Peyer's patch (tissue), 4 donors: ENCODE results near the gene KRTAP5-5. TPM values are rescaled to one million over a fixed set of nuclear protein-coding genes. Genes with fewer than 3 reads are reported as not detected.
"Not testable (repeated sequence)": the region's sequence is repeated elsewhere in the genome, so short reads cannot be mapped to it uniquely, and the experiment has no call there.

ENCODE experiments used
- DNase-seq, 3 donors: peaks; one replicate each; pipeline ENCODE4 v3.0.0-alpha.2; 2017 to 2019
- H3K27ac ChIP-seq, 4 donors: fragments of 200-600 bp; sonication (generic); one replicate each; pipeline ENCODE4 v1.5.1; 2016 to 2019
- H3K27me3 ChIP-seq, 2 donors: fragments of 200-600 bp; sonication (generic); one replicate each; pipeline ENCODE4 v1.5.1; 2019
- H3K36me3 ChIP-seq, 3 donors: fragments of 200-600 bp; sonication (generic); one replicate each; pipeline ENCODE4 v1.5.1; 2016 to 2019
- H3K4me1 ChIP-seq, 4 donors: fragments of 200-600 bp; sonication (generic); one replicate each; pipeline ENCODE4 v1.5.1; 2016 to 2019
- H3K4me3 ChIP-seq, 4 donors: fragments of 200-600 bp; sonication (generic); 1 replicate in 3 of 4; 2 replicates in 1 of 4; pipeline ENCODE4 v1.5.1; 2016 to 2019; ENCODE audit warnings: mild to moderate bottlenecking in 1 of 4
- H3K9me3 ChIP-seq, 4 donors: fragments of 200-600 bp; sonication (generic); one replicate each; pipeline ENCODE4 v1.5.1; 2016 to 2019; ENCODE audit warnings: mild to moderate bottlenecking in 1 of 4
- POLR2A ChIP-seq, 2 donors: fragments of 450-650 bp; IDR thresholded peaks; one replicate each; pipeline ENCODE4 v1.5.1; 2017; ENCODE audit warnings: antibody characterized with exemption in 2 of 2, mild to moderate bottlenecking in 2 of 2, moderate library complexity in 2 of 2
- total RNA-seq, 4 donors: library from RNA; depleted of rRNA; stranded (reverse); fragments of >200 nt; gene quantifications; one replicate each; pipeline ENCODE4 v1.1.0, GENCODE V29; 2016
- TF ChIP-seq, protein P1 (sequence below), 6 experiments: fragments of 450-650 bp in 4 of 6; fragments of 200-600 bp in 2 of 6; sonication (generic) in 1 of 6; IDR thresholded peaks; one replicate each; pipeline ENCODE4 v1.5.1; 2017 to 2019; ENCODE audit warnings: antibody characterized with exemption in 6 of 6, mild to moderate bottlenecking in 3 of 6, moderate library complexity in 1 of 6

The KRTAP5-5 gene
- total RNA-seq, 4 donors from 2014 or later, result not detected

DNA sequence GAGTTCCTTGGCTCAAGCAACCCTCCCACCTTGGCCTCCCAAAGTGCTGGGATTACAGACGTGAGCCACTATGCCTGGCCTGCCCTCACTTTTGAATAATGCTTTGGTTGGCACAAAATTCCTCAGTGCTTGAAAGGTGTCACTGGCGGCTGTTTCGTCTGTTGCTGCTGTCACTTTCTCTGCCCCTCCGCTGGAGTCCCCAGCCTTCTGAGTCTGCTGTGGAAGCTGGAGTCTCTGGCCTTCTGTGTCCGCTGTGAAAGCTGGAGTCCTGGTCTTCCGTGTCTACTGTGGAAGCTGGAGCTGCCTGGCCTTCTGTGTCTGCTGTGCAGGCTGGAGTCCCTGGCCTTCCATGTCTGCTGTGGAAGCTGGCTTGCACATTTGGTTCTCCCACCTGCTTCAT lies 39.6 kb upstream of the KRTAP5-5 start:
- no peak for TF ChIP-seq POLR2A (IDR thresholded peaks at IDR 0.05)
- TF ChIP-seq, protein P1, sequence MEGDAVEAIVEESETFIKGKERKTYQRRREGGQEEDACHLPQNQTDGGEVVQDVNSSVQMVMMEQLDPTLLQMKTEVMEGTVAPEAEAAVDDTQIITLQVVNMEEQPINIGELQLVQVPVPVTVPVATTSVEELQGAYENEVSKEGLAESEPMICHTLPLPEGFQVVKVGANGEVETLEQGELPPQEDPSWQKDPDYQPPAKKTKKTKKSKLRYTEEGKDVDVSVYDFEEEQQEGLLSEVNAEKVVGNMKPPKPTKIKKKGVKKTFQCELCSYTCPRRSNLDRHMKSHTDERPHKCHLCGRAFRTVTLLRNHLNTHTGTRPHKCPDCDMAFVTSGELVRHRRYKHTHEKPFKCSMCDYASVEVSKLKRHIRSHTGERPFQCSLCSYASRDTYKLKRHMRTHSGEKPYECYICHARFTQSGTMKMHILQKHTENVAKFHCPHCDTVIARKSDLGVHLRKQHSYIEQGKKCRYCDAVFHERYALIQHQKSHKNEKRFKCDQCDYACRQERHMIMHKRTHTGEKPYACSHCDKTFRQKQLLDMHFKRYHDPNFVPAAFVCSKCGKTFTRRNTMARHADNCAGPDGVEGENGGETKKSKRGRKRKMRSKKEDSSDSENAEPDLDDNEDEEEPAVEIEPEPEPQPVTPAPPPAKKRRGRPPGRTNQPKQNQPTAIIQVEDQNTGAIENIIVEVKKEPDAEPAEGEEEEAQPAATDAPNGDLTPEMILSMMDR (IDR thresholded peaks at IDR 0.05), result no peak
- no peak overlapping the region for H3K4me3 ChIP-seq
- no peaks in the 10 kb centered on the region for H3K4me1 ChIP-seq
- no peaks in the 10 kb centered on the region for H3K36me3 ChIP-seq
- no peaks in the 10 kb centered on the region for H3K9me3 ChIP-seq
- DNase-seq, result no peak
- H3K27me3 ChIP-seq, result no peaks in the 10 kb centered on the region
- H3K27ac ChIP-seq, result no peak overlapping the region

DNA sequence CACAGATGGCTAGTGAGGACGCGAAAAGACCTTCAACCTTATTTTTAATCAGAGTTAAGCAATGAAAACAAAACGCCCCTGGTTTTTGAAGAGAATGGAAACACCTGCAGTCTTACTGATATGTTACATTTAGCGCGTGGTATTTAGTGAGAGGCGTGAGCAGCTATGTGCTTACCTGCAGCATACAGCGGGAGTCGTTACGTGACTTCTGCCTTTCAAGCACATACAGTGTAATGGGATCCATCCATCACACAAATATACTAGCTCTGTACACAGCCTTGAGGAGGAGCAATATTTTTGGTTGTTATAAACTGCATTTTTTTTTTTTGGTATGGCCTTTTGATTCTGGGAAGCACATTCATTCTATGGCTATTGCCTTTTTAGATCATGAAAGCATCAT lies 36.9 kb upstream of the KRTAP5-5 start:
- TF ChIP-seq POLR2A (IDR thresholded peaks at IDR 0.05), result no peak
- TF ChIP-seq, protein P1 (IDR thresholded peaks at IDR 0.05), result no peak
- Histone ChIP-seq H3K4me3 (no peak overlapping the region), H3K9me3 (no peaks in the 10 kb centered on the region), H3K27ac (no peak overlapping the region), H3K36me3 (no peaks in the 10 kb centered on the region), H3K4me1 (peaks cover 0 to 3% (median 0%) of the 10 kb centered on the region in 4 donors), H3K27me3 (no peaks in the 10 kb centered on the region)
- no peak for DNase-seq

DNA sequence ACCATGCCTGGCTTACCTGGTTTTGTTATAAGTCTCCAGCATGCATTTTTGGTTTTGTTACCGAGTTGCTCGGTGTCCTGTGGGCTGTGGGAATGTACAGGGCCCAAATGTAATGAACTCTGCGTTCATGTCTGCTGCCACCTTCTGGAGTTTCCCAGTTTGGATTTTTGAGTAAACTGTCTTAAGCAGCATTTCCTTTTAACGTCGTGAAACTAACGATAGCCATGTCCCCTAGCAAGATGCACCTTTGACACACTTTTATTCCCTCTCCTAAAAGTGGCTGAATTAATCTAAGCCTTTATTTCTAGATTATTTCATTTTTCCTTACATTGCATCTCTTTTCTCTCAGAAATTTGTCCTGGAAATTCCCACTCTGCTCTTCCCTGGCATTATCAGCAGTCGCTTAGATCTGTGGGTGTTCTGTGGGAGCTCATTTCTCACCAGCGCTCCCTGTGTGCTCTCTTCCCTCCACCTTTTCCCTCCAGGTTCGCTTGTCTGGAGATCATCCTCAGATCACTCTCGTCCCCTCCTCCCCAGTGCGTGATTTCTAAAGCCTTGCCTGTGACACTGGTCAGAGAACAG lies 33.5 kb upstream of the KRTAP5-5 start:
- DNase-seq, H3K27me3 ChIP-seq, H3K9me3 ChIP-seq, H3K4me1 ChIP-seq, H3K4me3 ChIP-seq, H3K36me3 ChIP-seq: not testable (repeated sequence)
- peak overlapping the region in 3 of 4 donors; percentile 28 to 57 (median 51) for H3K27ac ChIP-seq
- peak in 1 of 2 donors; percentile 33 for TF ChIP-seq POLR2A (IDR thresholded peaks at IDR 0.05)
- TF ChIP-seq, protein P1 (IDR thresholded peaks at IDR 0.05), result peak in 1 of 6 experiments; percentile 1

DNA sequence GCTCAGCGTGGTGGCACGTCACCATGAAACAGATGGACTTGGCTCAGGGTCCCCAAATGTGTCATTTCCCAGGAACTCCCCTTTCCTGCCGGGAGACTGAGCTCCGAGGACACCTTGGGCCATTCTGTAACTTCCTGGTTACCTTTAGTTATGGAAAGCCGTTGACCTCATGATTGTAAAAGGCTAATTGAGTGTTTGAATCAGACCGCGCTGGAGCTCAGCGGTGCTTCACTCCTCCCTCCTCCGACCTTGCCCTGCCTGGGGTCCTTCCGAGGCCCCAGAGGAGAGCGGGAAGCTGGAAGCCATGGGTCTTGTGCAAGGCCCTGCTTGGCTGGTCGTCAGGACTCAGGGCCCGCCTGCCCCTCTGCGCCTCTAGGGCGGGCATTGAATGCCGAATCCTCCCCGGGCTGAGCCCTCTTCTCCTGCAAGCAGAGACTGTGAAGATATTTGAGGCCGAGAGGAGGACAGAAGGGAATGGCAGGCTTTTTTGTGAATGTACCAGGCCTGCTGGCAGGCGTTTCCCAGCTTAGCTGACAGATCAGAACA lies 32.9 kb upstream of the KRTAP5-5 start:
- peak in 2 of 3 donors; percentile 72 to 75 for DNase-seq
- H3K4me1 ChIP-seq, H3K27me3 ChIP-seq, H3K4me3 ChIP-seq, H3K36me3 ChIP-seq, H3K9me3 ChIP-seq: not testable (repeated sequence)
- H3K27ac ChIP-seq, result peak overlapping the region in 2 of 4 donors; percentile 51 to 57

DNA sequence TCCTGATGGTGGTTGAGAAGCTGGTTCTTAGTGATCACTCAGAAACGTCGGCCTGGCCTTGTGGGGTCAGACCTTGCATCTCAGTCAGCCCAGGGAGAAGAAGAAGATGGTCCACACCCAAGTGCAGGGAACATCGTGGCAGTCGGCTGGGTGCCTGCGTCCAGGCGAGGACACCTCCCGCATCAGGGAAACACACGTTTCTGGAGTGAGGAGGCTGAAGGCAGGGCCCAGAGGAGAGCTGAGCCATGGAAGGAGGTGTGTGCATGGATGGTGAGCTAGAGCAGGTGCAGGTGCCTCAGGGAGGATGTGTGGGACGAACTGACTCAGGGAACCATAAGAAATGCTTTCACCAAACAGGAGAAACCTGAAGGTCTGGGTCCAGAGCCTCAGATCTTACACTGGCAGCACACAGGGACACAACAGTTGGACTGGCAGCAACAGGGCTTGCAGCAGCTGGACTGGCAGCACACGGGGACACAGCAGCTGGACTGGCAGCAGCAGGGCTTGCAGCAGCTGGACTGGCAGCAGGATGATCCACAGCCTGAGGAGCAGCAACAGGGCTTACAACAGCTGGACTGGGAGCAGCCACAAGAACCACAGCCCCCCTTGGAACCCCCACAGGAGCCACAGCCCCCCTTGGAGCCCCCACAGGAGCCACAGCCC lies 32.1 kb upstream of the KRTAP5-5 start:
- peaks cover 0 to 3% (median 0%) of the 10 kb centered on the region in 4 donors for H3K4me1 ChIP-seq
- no peak for TF ChIP-seq POLR2A (IDR thresholded peaks at IDR 0.05)
- TF ChIP-seq, protein P1 (IDR thresholded peaks at IDR 0.05), result no peak
- no peaks in the 10 kb centered on the region for H3K9me3 ChIP-seq
- no peak for DNase-seq
- H3K4me3 ChIP-seq, result no peak overlapping the region
- H3K36me3 ChIP-seq, result no peaks in the 10 kb centered on the region
- no peaks in the 10 kb centered on the region for H3K27me3 ChIP-seq
- H3K27ac ChIP-seq, result no peak overlapping the region

DNA sequence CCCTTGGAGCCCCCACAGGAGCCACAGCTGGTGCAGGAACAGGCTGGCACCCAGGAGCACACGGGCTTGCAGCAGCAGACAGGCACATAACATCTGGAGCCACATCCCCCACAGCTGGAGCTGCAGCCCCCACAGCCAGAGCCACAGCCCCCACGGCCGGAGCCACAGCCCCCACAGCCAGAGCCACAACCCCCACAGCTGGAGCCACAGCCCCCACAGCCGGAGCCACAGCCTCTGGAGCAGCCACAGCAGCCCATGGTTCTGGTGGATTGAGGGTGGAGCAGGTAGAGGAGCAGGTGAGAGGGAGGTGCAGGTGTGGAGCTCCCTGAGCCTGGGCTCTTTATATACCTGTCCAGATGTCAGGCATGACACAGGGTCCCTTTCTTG lies 31.6 kb upstream of the KRTAP5-5 start, which contains the start of gene KRTAP5-2:
Gene KRTAP5-2 (minus strand): TSS at position 301 of the 387 bp plus-strand sequence. CDS start 44 bp downstream, at position 257.
- no peaks in the 10 kb centered on the region for H3K36me3 ChIP-seq
- no peaks in the 10 kb centered on the region for H3K27me3 ChIP-seq
- TF ChIP-seq, protein P1 (IDR thresholded peaks at IDR 0.05), result no peak
- no peak for TF ChIP-seq POLR2A (IDR thresholded peaks at IDR 0.05)
- H3K9me3 ChIP-seq, result no peaks in the 10 kb centered on the region
- H3K4me3 ChIP-seq, result no peak within 1 kb of the TSS
- H3K4me1 ChIP-seq, result peaks cover 0 to 3% (median 0%) of the 10 kb centered on the region in 4 donors
- no peak for DNase-seq
- H3K27ac ChIP-seq, result no peak within 1 kb of the TSS

DNA sequence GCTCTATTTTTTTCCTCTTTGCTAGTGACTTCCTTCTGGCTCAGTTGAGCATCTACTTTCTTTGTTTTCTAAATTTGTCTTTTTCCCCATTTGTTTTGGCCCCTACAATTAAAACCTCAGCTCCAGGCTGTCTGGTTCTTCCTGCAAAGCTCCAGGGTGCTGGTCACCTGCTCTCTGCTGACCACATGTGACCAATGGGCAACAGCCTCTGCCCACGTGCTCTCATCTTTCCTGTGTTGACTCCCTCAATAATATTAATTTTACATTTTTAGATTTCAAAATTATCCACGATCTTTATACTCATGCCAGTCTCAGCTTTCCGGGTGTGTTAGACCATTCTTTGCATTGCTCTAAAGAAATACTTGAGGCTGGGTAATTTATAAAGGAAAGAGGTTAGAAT lies 31.2 kb upstream of the KRTAP5-5 start:
- H3K9me3 ChIP-seq, H3K36me3 ChIP-seq, H3K4me3 ChIP-seq, H3K27ac ChIP-seq, DNase-seq, H3K27me3 ChIP-seq, H3K4me1 ChIP-seq: not testable (repeated sequence)
